ENCODE results near the gene UBR3. TPM values are rescaled to one million over a fixed set of nuclear protein-coding genes. Genes with fewer than 3 reads are reported as not detected.

UBR3 gene, protein sequence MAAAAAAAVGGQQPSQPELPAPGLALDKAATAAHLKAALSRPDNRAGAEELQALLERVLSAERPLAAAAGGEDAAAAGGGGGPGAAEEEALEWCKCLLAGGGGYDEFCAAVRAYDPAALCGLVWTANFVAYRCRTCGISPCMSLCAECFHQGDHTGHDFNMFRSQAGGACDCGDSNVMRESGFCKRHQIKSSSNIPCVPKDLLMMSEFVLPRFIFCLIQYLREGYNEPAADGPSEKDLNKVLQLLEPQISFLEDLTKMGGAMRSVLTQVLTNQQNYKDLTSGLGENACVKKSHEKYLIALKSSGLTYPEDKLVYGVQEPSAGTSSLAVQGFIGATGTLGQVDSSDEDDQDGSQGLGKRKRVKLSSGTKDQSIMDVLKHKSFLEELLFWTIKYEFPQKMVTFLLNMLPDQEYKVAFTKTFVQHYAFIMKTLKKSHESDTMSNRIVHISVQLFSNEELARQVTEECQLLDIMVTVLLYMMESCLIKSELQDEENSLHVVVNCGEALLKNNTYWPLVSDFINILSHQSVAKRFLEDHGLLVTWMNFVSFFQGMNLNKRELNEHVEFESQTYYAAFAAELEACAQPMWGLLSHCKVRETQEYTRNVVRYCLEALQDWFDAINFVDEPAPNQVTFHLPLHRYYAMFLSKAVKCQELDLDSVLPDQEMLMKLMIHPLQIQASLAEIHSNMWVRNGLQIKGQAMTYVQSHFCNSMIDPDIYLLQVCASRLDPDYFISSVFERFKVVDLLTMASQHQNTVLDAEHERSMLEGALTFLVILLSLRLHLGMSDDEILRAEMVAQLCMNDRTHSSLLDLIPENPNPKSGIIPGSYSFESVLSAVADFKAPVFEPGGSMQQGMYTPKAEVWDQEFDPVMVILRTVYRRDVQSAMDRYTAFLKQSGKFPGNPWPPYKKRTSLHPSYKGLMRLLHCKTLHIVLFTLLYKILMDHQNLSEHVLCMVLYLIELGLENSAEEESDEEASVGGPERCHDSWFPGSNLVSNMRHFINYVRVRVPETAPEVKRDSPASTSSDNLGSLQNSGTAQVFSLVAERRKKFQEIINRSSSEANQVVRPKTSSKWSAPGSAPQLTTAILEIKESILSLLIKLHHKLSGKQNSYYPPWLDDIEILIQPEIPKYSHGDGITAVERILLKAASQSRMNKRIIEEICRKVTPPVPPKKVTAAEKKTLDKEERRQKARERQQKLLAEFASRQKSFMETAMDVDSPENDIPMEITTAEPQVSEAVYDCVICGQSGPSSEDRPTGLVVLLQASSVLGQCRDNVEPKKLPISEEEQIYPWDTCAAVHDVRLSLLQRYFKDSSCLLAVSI (N-terminal part only)
- 18.1 TPM for polyA plus RNA-seq (2013, experiment 1 of 2)
- 19.3 TPM for polyA plus RNA-seq (2013, experiment 2 of 2)

DNA sequence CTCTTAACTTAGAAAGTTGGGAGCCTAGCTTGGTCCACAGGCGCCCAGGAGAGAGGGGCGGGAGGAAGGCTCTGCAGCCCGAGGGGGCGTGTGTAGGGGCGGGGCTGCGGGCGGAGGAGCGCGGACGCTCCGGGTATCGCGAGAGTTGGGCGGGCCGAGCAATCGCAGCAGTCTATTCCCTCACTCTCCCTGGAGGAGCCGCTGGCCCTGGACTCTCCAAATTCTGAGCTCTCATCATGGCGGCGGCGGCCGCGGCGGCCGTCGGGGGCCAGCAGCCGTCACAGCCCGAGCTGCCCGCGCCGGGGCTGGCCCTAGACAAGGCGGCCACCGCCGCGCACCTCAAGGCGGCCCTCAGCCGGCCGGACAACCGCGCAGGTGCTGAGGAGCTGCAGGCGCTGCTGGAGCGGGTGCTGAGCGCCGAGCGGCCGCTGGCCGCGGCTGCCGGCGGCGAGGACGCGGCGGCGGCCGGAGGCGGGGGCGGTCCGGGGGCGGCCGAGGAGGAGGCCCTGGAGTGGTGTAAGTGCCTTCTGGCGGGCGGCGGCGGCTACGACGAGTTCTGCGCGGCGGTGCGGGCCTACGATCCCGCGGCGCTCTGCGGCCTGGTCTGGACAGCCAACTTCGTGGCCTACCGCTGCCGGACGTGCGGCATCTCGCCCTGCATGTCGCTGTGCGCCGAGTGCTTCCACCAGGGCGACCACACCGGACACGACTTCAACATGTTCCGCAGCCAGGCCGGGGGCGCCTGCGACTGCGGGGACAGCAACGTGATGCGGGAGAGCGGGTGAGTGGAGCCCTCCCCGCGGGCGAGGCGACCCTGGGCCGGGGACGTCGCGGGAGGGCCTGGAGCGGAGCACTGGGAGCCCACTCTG is at the start of gene UBR3:
Gene UBR3 (plus strand): TSS at position 183 of the 869 bp plus-strand sequence. CDS start 54 bp downstream, at position 237.
- Histone ChIP-seq H3K27ac (ENCODE audit: low read depth, low read length, severe bottlenecking) (peak within 1 kb of the TSS; percentile 87), H3K36me3 (ENCODE audit: control insufficient read depth, insufficient read depth, low read length) (peaks cover 20% of the 10 kb centered on the region), H3K9me3 (ENCODE audit: control insufficient read depth, low read length) (no peaks in the 10 kb centered on the region), H3K4me1 (ENCODE audit: control insufficient read depth, insufficient read depth, low read length, poor library complexity, severe bottlenecking) (peaks cover 6% of the 10 kb centered on the region), H3K4me3 (ENCODE audit: extremely low read depth, insufficient read depth, low read length, poor library complexity, severe bottlenecking) (peak within 1 kb of the TSS; percentile 78)
- WGBS, 2 experiments (ENCODE audit: insufficient coverage in 2 of 2) = 0 to 1% methylated on average over 49 to 85 of the region's 104 CpGs

DNA sequence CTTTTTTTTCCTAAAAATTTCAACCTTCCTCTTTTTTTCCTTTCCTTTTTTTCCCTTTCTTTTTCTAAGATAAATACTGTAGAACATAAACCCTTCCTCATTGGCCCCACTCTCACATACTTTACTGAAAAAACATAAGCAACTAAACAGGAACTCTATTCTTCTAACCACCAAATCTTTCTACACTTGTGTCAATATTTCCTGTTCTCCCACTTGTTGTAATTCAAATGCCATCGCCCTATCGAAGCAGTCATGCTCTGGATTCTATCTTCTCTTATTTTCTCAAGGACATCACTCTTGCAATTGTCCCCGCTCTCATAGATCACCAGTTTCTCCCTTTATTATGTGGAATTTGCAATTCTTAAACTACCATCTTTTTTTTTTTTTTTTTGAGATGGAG is 48.8 kb upstream of the UBR3 start:
- WGBS, 2 experiments (ENCODE audit: insufficient coverage in 2 of 2) = 81 to 100% methylated on average over 2 of the region's 3 CpGs
- no peaks in the 10 kb centered on the region for H3K36me3 ChIP-seq (ENCODE audit: control insufficient read depth, insufficient read depth, low read length)

DNA sequence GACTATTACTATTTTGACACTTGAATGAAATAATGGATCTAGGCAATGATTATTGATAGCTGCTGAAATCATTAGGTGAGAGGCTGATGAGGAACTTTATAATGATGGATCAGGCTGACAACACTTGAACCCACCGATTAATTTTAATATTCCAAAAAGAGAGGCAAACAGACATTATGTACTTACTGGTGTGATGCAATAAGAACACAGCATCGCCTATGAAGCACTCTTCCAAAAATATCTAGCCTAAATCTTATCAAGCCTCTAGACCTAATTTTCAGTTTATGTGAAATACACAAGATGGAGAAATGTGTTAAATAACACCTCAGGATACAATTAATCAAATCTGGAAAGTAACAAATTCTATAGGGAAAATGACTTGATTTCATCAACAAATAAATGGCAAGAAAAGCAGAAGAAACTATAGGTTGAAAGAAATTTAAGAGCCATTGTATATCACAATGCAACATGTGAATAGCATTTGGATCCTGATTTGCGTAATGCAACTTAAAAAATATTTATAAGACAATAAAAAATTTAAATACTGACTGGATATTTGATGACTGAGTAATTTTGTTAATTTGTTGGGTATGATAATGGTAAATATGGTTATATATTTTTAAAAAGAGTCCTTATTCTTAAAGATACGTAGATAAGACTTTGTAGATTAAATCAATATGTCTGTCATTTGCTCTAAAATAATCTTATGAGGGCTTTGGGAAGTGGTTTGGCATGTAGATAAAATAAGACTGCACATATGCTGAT is 45.8 kb upstream of the UBR3 start:
- H3K9me3 ChIP-seq (ENCODE audit: control insufficient read depth, low read length) = no peaks in the 10 kb centered on the region
- peaks cover 2% of the 10 kb centered on the region for H3K4me1 ChIP-seq (ENCODE audit: control insufficient read depth, insufficient read depth, low read length, poor library complexity, severe bottlenecking)
- no CpG with 5 or more reads among the region's 4 CpGs for WGBS, 2 experiments (ENCODE audit: insufficient coverage in 2 of 2)
- no peak overlapping the region for H3K4me3 ChIP-seq (ENCODE audit: extremely low read depth, insufficient read depth, low read length, poor library complexity, severe bottlenecking)
- H3K27ac ChIP-seq (ENCODE audit: low read depth, low read length, severe bottlenecking) = no peak overlapping the region
- no peaks in the 10 kb centered on the region for H3K36me3 ChIP-seq (ENCODE audit: control insufficient read depth, insufficient read depth, low read length)

More for the DNA sequence above, 48.8 kb upstream of the UBR3 start:
- Histone ChIP-seq H3K4me1 (ENCODE audit: control insufficient read depth, insufficient read depth, low read length, poor library complexity, severe bottlenecking) (peaks cover 12% of the 10 kb centered on the region), H3K4me3 (ENCODE audit: extremely low read depth, insufficient read depth, low read length, poor library complexity, severe bottlenecking) (no peak overlapping the region), H3K9me3 (ENCODE audit: control insufficient read depth, low read length) (no peaks in the 10 kb centered on the region), H3K27ac (ENCODE audit: low read depth, low read length, severe bottlenecking) (no peak overlapping the region)

DNA sequence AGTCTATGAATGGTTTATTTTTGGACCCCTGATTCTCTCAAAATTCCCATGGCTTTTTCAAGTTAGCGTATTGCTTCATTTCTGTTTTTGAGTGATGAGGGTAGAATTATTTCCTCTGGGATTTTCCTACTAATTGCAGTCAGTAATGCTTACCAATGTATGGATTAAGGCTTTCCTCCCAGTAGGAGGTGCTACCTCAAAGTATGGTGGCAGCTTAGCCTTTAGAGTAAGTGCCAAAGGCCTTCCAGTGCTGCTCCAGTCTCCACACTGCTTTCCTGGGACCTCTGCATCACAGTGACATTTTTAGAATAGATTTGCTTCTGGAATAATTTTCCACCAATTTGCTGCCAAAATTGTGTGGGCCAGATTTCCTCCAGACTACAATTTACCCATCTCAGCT is 44.7 kb upstream of the UBR3 start:
- Histone ChIP-seq H3K36me3 (ENCODE audit: control insufficient read depth, insufficient read depth, low read length) (no peaks in the 10 kb centered on the region), H3K4me3 (ENCODE audit: extremely low read depth, insufficient read depth, low read length, poor library complexity, severe bottlenecking) (no peak overlapping the region), H3K27ac (ENCODE audit: low read depth, low read length, severe bottlenecking) (no peak overlapping the region), H3K9me3 (ENCODE audit: control insufficient read depth, low read length) (no peaks in the 10 kb centered on the region), H3K4me1 (ENCODE audit: control insufficient read depth, insufficient read depth, low read length, poor library complexity, severe bottlenecking) (no peaks in the 10 kb centered on the region)
- 100% methylated on average over 1 of the region's 1 CpG; no CpG with 5 or more reads in 1 of the 2 experiments for WGBS, 2 experiments (ENCODE audit: insufficient coverage in 2 of 2)

DNA sequence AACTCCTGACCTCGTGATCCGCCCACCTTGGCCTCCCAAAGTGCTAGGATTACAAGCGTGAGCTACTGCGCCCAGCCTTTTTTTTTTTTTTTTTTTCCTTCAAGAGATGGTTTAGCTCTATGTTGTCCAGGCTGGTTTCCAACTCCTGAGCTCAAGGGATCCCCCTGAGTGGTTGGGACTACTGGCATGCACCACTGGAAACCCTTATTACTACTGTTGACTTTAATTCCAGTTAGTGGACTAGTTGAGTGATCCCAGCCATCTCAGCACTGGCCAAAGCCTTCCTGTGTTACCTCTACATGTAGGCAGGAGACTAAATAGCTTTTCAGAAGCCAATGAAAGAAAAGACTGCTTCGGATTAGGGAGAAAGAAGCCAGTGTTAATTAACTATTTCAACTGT is 36.7 kb upstream of the UBR3 start:
- H3K4me3 ChIP-seq (ENCODE audit: extremely low read depth, insufficient read depth, low read length, poor library complexity, severe bottlenecking) = no peak overlapping the region
- WGBS, 2 experiments (ENCODE audit: insufficient coverage in 2 of 2) = 96 to 97% methylated on average over 4 of the region's 5 CpGs
- H3K27ac ChIP-seq (ENCODE audit: low read depth, low read length, severe bottlenecking) = no peak overlapping the region

DNA sequence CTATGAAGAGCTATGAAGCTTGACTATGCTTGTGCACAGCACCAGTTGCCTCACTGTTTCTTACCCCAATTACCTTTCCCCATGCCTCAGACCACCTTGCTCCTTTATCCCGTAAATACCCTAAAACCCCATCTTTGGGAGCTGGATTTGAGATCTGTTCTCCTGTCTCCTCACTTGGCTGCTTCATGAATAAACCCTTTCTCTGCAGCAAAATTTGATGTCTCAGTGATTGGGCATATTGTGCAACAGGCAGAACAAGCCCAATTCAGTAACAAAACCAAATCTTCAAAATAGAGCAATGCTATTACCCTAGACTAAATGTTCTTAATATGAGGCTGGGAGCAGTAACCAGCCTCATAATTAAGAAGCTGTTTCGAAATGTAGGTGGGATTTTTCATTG is 32.1 kb upstream of the UBR3 start:
- Histone ChIP-seq H3K9me3 (ENCODE audit: control insufficient read depth, low read length) (no peaks in the 10 kb centered on the region), H3K27ac (ENCODE audit: low read depth, low read length, severe bottlenecking) (no peak overlapping the region), H3K4me3 (ENCODE audit: extremely low read depth, insufficient read depth, low read length, poor library complexity, severe bottlenecking) (no peak overlapping the region), H3K4me1 (ENCODE audit: control insufficient read depth, insufficient read depth, low read length, poor library complexity, severe bottlenecking) (no peaks in the 10 kb centered on the region), H3K36me3 (ENCODE audit: control insufficient read depth, insufficient read depth, low read length) (no peaks in the 10 kb centered on the region)
- 42 to 70% methylated on average over 1 of the region's 2 CpGs for WGBS, 2 experiments (ENCODE audit: insufficient coverage in 2 of 2)

More for the DNA sequence above, 36.7 kb upstream of the UBR3 start:
- no peaks in the 10 kb centered on the region for H3K9me3 ChIP-seq (ENCODE audit: control insufficient read depth, low read length)
- no peaks in the 10 kb centered on the region for H3K4me1 ChIP-seq (ENCODE audit: control insufficient read depth, insufficient read depth, low read length, poor library complexity, severe bottlenecking)
- H3K36me3 ChIP-seq (ENCODE audit: control insufficient read depth, insufficient read depth, low read length) = no peaks in the 10 kb centered on the region

DNA sequence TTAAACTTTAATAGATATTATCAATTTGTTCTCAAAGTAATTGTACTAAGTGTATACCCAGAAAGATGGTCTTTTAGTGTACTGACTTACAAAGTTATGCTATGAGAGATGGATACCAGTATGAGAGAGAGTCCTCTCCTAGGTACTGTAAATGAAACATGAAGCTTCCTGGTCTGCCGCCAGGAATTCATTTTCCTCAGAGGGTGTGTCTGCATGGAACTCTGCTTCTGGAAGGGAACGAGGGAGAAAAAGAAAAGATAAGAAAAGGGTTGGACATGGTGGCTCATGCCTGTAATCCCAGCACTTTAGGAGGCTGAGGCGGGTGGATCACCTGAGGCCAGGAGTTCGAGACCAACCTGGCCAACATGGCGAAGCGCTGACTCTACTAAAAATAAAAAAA is 30.8 kb upstream of the UBR3 start:
- 92 to 94% methylated on average over 4 to 6 of the region's 6 CpGs for WGBS, 2 experiments (ENCODE audit: insufficient coverage in 2 of 2)

DNA sequence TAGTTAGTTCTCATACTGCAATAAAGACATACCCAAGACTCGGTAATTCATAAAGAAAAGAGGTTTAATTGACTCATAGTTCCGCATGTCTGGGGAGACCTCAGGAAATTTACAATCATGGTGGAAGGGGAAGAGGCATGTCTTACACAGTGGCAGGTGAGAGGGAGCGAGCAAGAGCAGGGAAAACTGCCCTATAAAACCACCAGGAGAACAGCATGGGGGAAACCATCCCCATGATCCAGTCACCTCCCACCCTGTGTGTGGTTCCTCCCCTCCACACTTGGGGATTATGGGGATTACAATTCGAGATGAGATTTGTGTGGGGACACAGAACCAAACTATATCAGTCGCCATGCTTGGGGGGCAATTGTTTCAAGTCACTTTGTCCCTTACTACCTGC is 29.7 kb upstream of the UBR3 start:
- no peak overlapping the region for H3K27ac ChIP-seq (ENCODE audit: low read depth, low read length, severe bottlenecking)
- peaks cover 13% of the 10 kb centered on the region for H3K36me3 ChIP-seq (ENCODE audit: control insufficient read depth, insufficient read depth, low read length)
- 100% methylated on average over 2 of the region's 5 CpGs; no CpG with 5 or more reads in 1 of the 2 experiments for WGBS, 2 experiments (ENCODE audit: insufficient coverage in 2 of 2)
- no peak overlapping the region for H3K4me3 ChIP-seq (ENCODE audit: extremely low read depth, insufficient read depth, low read length, poor library complexity, severe bottlenecking)
- H3K4me1 ChIP-seq (ENCODE audit: control insufficient read depth, insufficient read depth, low read length, poor library complexity, severe bottlenecking) = no peaks in the 10 kb centered on the region
- no peaks in the 10 kb centered on the region for H3K9me3 ChIP-seq (ENCODE audit: control insufficient read depth, low read length)

More for the DNA sequence above, 30.8 kb upstream of the UBR3 start:
- H3K27ac ChIP-seq (ENCODE audit: low read depth, low read length, severe bottlenecking) = no peak overlapping the region
- H3K36me3 ChIP-seq (ENCODE audit: control insufficient read depth, insufficient read depth, low read length) = peaks cover 2% of the 10 kb centered on the region
- H3K4me1 ChIP-seq (ENCODE audit: control insufficient read depth, insufficient read depth, low read length, poor library complexity, severe bottlenecking) = no peaks in the 10 kb centered on the region
- no peak overlapping the region for H3K4me3 ChIP-seq (ENCODE audit: extremely low read depth, insufficient read depth, low read length, poor library complexity, severe bottlenecking)
- no peaks in the 10 kb centered on the region for H3K9me3 ChIP-seq (ENCODE audit: control insufficient read depth, low read length)

DNA sequence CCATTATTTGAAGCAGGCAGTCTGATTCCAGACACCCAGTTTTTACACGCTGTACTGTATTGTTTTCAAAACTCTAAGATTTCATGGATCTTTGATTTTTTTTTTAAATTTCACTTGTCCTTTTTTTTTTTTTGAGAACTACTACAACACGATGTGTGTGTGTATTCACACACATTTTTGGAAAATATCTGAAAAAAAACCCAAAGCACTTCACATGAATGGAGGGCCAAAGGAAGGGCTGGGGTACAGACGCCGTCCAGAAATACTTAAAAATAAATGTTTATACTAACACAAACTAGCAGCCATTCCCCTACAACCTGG is 28.9 kb upstream of the UBR3 start:
- WGBS, 2 experiments (ENCODE audit: insufficient coverage in 2 of 2) = 80% methylated on average over 1 of the region's 4 CpGs; no CpG with 5 or more reads in 1 of the 2 experiments
- peak overlapping the region; percentile 88 for H3K27ac ChIP-seq (ENCODE audit: low read depth, low read length, severe bottlenecking)
- H3K4me1 ChIP-seq (ENCODE audit: control insufficient read depth, insufficient read depth, low read length, poor library complexity, severe bottlenecking) = no peaks in the 10 kb centered on the region
- H3K4me3 ChIP-seq (ENCODE audit: extremely low read depth, insufficient read depth, low read length, poor library complexity, severe bottlenecking) = peak overlapping the region; percentile 91
- H3K36me3 ChIP-seq (ENCODE audit: control insufficient read depth, insufficient read depth, low read length) = peaks cover 14% of the 10 kb centered on the region
- no peaks in the 10 kb centered on the region for H3K9me3 ChIP-seq (ENCODE audit: control insufficient read depth, low read length)
